ENCODE data around the gene HSPB6. TPM values are rescaled to one million over a fixed set of nuclear protein-coding genes. Genes with fewer than 3 reads are reported as not detected.
A peak's percentile ranks its signal among the peaks of the same experiment; 100 is the strongest.

HSPB6 gene
- total RNA-seq, 1 donor from 2014 or later, result not detected

DNA sequence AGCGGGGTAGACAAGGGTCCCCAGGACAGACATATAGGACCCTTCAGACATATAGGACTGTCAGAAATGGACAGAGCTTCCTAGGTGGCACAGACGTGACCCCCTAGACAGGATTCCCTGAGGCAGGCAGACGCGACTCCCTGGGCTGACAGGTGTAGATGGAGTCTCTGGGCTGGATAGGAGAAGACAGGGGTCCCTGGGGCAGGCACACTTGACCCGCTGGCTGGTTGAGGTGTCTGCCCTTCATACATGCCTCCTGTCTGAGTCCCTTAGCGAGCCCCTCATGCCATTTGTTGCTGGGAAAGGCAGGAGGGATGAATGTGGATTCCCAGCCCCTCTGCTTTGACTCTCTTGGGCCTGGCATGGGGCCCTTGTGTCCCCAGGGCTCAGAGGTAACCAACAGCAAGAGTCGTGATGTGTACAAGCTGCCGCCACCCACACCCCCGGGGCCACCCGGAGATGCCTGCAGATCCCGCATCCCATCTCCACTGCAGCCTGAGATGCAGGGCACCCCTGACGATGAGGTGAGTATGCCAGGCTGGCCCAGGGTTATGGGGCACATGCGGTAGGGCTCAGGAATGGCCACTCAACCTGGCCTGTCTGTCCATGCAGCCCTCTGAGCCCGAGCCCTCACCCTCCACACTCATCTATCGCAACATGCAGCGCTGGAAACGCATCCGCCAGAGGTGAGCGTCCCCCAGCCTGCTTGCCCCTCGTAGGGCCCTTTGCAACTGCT lies 3.0 kb downstream of the HSPB6 start:
- peak overlapping the region; percentile 15 for H3K4me3 Mint-ChIP-seq (ENCODE audit: unreplicated experiment)
- H3K36me3 Mint-ChIP-seq (ENCODE audit: low read depth, unreplicated experiment), result peaks cover 8% of the 10 kb centered on the region
- TF ChIP-seq, protein P1, sequence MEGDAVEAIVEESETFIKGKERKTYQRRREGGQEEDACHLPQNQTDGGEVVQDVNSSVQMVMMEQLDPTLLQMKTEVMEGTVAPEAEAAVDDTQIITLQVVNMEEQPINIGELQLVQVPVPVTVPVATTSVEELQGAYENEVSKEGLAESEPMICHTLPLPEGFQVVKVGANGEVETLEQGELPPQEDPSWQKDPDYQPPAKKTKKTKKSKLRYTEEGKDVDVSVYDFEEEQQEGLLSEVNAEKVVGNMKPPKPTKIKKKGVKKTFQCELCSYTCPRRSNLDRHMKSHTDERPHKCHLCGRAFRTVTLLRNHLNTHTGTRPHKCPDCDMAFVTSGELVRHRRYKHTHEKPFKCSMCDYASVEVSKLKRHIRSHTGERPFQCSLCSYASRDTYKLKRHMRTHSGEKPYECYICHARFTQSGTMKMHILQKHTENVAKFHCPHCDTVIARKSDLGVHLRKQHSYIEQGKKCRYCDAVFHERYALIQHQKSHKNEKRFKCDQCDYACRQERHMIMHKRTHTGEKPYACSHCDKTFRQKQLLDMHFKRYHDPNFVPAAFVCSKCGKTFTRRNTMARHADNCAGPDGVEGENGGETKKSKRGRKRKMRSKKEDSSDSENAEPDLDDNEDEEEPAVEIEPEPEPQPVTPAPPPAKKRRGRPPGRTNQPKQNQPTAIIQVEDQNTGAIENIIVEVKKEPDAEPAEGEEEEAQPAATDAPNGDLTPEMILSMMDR (IDR thresholded peaks at IDR 0.05; ENCODE audit: unreplicated experiment), result no peak
- peaks cover 21% of the 10 kb centered on the region for H3K4me1 Mint-ChIP-seq (ENCODE audit: unreplicated experiment)
- H3K9me3 Mint-ChIP-seq (ENCODE audit: unreplicated experiment), result no peaks in the 10 kb centered on the region
- no peak overlapping the region for H3K27ac Mint-ChIP-seq (ENCODE audit: unreplicated experiment)
- H3K27me3 Mint-ChIP-seq (ENCODE audit: unreplicated experiment), result peaks cover 23% of the 10 kb centered on the region
- no peak for DNase-seq (ENCODE audit: low spot score)

DNA sequence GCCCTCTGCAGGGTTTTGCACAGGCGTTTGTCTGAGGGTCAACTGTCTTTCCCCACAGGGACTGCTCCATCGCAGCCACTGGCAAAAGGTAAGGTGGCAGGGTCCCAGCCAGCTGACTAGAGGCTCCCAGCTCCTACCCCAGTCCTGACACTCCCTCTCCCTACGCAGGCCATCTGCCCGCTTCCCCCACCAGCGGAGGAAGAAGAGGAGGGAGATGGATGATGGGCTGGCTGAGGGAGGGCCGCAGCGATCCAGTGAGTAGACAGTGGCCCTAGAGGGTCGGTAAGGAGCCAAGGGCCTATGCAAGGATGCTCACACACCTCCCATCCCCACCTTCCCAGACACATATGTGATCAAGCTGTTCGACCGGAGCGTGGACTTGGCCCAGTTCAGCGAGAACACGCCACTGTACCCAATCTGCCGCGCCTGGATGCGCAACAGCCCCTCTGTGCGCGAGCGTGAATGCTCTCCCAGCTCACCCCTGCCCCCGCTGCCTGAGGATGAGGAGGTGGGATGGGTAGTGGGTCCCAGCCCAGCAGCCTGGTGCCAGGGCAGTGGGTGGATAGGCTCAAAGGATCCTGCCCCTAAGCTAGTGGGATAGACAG lies 4.0 kb downstream of the HSPB6 start:
- no peak overlapping the region for H3K27ac Mint-ChIP-seq (ENCODE audit: unreplicated experiment)
- H3K4me1 Mint-ChIP-seq (ENCODE audit: unreplicated experiment), result peaks cover 21% of the 10 kb centered on the region
- peaks cover 8% of the 10 kb centered on the region for H3K36me3 Mint-ChIP-seq (ENCODE audit: low read depth, unreplicated experiment)
- TF ChIP-seq, protein P1 (IDR thresholded peaks at IDR 0.05; ENCODE audit: unreplicated experiment), result no peak
- no peaks in the 10 kb centered on the region for H3K9me3 Mint-ChIP-seq (ENCODE audit: unreplicated experiment)
- peaks cover 20% of the 10 kb centered on the region for H3K27me3 Mint-ChIP-seq (ENCODE audit: unreplicated experiment)
- no peak overlapping the region for H3K4me3 Mint-ChIP-seq (ENCODE audit: unreplicated experiment)
- DNase-seq (ENCODE audit: low spot score), result no peak

DNA sequence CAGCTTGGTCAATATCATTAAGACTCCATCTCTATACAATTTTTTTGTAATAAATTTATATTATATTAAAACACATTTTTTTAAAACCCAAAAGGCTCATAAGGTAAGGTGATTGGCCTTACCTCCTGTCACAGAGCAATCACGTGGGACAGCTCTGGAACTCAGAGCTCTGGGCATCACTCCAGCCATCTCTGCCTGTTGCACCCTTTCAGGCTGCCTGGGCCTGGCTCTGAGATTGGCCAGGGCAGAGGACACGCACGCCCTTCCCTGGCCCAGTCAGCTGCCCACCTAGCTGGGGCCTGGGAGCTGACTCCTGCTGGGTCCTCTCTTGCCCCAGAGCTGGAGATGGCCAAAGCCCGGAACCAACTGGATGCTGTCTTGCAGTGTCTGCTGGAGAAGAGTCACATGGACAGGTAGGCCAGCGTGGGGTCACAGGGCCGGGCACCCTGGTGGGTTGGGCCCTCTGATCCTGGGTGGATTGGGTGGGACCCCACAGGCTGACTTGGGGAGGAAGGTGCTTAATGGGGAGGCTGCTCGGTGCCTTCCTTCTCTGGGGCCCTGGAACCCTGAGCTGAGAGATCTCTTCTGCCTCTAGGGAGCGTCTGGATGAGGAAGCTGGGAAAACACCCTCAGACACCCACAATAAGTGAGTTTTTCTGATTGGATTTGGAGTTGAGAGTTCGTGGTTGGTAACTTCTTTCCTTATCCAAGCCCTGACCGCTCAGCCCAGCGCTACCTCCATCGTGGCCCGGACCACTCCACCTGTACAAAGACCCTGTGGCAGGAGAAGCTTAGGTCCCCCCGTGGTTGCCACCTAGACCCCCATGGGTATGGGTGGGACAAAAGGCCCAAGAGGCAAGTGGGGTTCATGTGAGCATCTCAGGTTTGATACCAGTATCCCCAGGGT lies 4.7 kb downstream of the HSPB6 start:
- Mint-ChIP-seq H3K4me1 (ENCODE audit: unreplicated experiment) (peaks cover 24% of the 10 kb centered on the region), H3K27ac (ENCODE audit: unreplicated experiment) (no peak overlapping the region), H3K4me3 (ENCODE audit: unreplicated experiment) (no peak overlapping the region), H3K9me3 (ENCODE audit: unreplicated experiment) (no peaks in the 10 kb centered on the region), H3K36me3 (ENCODE audit: low read depth, unreplicated experiment) (peaks cover 11% of the 10 kb centered on the region), H3K27me3 (ENCODE audit: unreplicated experiment) (peaks cover 23% of the 10 kb centered on the region)
- no peak for DNase-seq (ENCODE audit: low spot score)
- TF ChIP-seq, protein P1 (IDR thresholded peaks at IDR 0.05; ENCODE audit: unreplicated experiment), result no peak

DNA sequence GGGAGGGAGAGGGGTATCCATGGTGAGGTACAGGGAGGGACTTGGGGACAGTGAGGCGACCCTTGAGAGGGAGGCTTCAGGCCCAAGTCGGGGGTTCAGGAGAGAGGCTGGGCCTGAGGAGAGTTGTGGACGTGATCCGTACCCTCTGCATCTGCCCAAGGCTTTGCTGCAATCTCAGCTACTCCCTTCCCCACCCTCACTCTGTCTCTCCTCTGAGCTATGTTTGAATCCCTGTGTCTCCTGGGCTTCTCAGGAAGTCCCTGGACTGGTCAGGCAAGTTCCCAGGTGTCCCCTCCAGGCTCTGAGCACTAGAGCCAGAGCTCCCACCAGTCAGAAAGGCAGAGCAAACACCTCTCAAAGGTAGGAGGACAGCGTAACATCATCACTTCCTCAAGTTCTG lies 6.7 kb downstream of the HSPB6 start:
- H3K36me3 Mint-ChIP-seq (ENCODE audit: low read depth, unreplicated experiment), result peaks cover 14% of the 10 kb centered on the region
- no peak overlapping the region for H3K4me3 Mint-ChIP-seq (ENCODE audit: unreplicated experiment)
- no peak for DNase-seq (ENCODE audit: low spot score)
- peaks cover 26% of the 10 kb centered on the region for H3K4me1 Mint-ChIP-seq (ENCODE audit: unreplicated experiment)
- TF ChIP-seq, protein P1 (IDR thresholded peaks at IDR 0.05; ENCODE audit: unreplicated experiment), result no peak
- H3K27ac Mint-ChIP-seq (ENCODE audit: unreplicated experiment), result no peak overlapping the region
- H3K9me3 Mint-ChIP-seq (ENCODE audit: unreplicated experiment), result no peaks in the 10 kb centered on the region
- peaks cover 18% of the 10 kb centered on the region for H3K27me3 Mint-ChIP-seq (ENCODE audit: unreplicated experiment)

Measured in endothelial cell (in vitro differentiated cells).